Esophagus muscularis mucosa (tissue), 4 donors: ENCODE data around the gene KRTAP5-2.

Experiments used
- EP300 ChIP-seq: sonication (generic); formaldehyde crosslinking; IDR thresholded peaks from one replicate; pipeline ENCODE4 v1.6.1; 2017; ENCODE audit warnings: antibody characterized with exemption
- POLR2A ChIP-seq: fragments of 450-650 bp; IDR thresholded peaks from one replicate; pipeline ENCODE4 v1.6.1; 2017; ENCODE audit warnings: antibody characterized with exemption, moderate library complexity, mild to moderate bottlenecking, low read depth
- POLR2AphosphoS5 ChIP-seq, 2 donors: sonication (generic); formaldehyde crosslinking; IDR thresholded peaks; one replicate each; pipeline ENCODE4 v1.6.1; 2017; ENCODE audit warnings: antibody characterized with exemption in 2 of 2
- TF ChIP-seq, protein P1 (sequence below), 3 experiments: fragments of 200-600 bp in 2 of 3; fragments of 450-650 bp in 1 of 3; sonication (generic) in 2 of 3; IDR thresholded peaks; one replicate each; pipeline ENCODE4 v1.5.1; 2017 to 2019; ENCODE audit warnings: antibody characterized with exemption in 3 of 3, mild to moderate bottlenecking in 2 of 3, moderate library complexity in 1 of 3

DNA sequence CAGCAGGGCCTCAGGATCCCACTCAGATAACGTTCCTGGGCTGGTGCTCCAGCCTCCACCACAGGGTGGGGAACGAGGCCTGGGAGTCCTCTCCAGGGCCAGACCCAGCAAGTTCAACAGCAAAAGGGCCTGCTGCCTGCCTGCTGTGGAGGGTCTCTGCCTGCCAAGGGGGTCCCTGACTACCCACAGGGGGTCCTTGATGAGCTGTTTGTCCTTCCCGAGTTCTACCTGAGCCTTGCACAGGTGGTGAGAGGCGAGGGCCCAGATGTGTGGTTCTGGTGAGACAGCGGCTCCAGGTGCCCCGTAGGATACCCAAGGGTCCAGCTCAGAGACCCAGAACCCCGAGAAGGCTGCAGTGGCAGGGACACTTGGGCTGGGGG is 30.4 kb downstream of the KRTAP5-2 start:
- TF ChIP-seq POLR2A (no peak), POLR2AphosphoS5 (IDR thresholded peaks at IDR 0.05) (no peak), EP300 (no peak)
- TF ChIP-seq, protein P1, sequence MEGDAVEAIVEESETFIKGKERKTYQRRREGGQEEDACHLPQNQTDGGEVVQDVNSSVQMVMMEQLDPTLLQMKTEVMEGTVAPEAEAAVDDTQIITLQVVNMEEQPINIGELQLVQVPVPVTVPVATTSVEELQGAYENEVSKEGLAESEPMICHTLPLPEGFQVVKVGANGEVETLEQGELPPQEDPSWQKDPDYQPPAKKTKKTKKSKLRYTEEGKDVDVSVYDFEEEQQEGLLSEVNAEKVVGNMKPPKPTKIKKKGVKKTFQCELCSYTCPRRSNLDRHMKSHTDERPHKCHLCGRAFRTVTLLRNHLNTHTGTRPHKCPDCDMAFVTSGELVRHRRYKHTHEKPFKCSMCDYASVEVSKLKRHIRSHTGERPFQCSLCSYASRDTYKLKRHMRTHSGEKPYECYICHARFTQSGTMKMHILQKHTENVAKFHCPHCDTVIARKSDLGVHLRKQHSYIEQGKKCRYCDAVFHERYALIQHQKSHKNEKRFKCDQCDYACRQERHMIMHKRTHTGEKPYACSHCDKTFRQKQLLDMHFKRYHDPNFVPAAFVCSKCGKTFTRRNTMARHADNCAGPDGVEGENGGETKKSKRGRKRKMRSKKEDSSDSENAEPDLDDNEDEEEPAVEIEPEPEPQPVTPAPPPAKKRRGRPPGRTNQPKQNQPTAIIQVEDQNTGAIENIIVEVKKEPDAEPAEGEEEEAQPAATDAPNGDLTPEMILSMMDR (IDR thresholded peaks at IDR 0.05): no peak
